Breast epithelium (tissue), 4 donors: ENCODE results near the gene UBA1. TPM values are rescaled to one million over a fixed set of nuclear protein-coding genes. Genes with fewer than 3 reads are reported as not detected.
"Not testable (repeated sequence)": the region's sequence is repeated elsewhere in the genome, so short reads cannot be mapped to it uniquely, and the experiment has no call there.

Experiments used
- DNase-seq, 2 donors: peaks; one replicate each; pipeline ENCODE4 v3.0.0-alpha.2; 2019; ENCODE audit warnings: low spot score in 2 of 2
- H3K27ac ChIP-seq, 2 donors: fragments of 200-600 bp; sonication (generic) in 1 of 2; one replicate each; pipeline ENCODE4 v1.5.1; 2016 to 2019; ENCODE audit warnings: mild to moderate bottlenecking in 1 of 2
- H3K27me3 ChIP-seq, 2 donors: fragments of 200-600 bp; sonication (generic) in 1 of 2; one replicate each; pipeline versions ENCODE4 v1.5.1 to v1.6.0; 2017 to 2019; ENCODE audit warnings: control low read depth in 1 of 2, mild to moderate bottlenecking in 1 of 2
- H3K36me3 ChIP-seq: fragments of 200-600 bp; one replicate; pipeline ENCODE4 v1.5.1; 2019
- H3K4me1 ChIP-seq, 2 donors: fragments of 200-600 bp; sonication (generic); one replicate each; pipeline ENCODE4 v1.5.1; 2016 to 2019; ENCODE audit warnings: control low read depth in 1 of 2
- H3K4me3 ChIP-seq, 3 donors: fragments of 200-600 bp; sonication (generic); 1 replicate in 2 of 3; 2 replicates in 1 of 3; pipeline ENCODE4 v1.5.1; 2016 to 2019; ENCODE audit warnings: mild to moderate bottlenecking in 3 of 3, moderate library complexity in 2 of 3
- H3K9me3 ChIP-seq, 2 donors: fragments of 200-600 bp; sonication (generic) in 1 of 2; one replicate each; pipeline ENCODE4 v1.5.1; 2016 to 2019; ENCODE audit warnings: control low read depth in 1 of 2
- CTCF ChIP-seq, 3 donors: fragments of 450-650 bp; IDR thresholded peaks; one replicate each; pipeline ENCODE4 v1.5.1; 2016 to 2017; ENCODE audit warnings: antibody characterized with exemption in 3 of 3, mild to moderate bottlenecking in 3 of 3, moderate library complexity in 3 of 3
- POLR2A ChIP-seq: fragments of 450-650 bp; IDR thresholded peaks from one replicate; pipeline ENCODE4 v1.6.1; 2016; ENCODE audit warnings: antibody characterized with exemption, mild to moderate bottlenecking, moderate library complexity
- POLR2AphosphoS5 ChIP-seq, 3 donors: sonication (generic); formaldehyde crosslinking; IDR thresholded peaks; one replicate each; pipeline ENCODE4 v1.6.1; 2017; ENCODE audit warnings: antibody characterized with exemption in 3 of 3
- intact Hi-C: fragments of 100-400 bp; cut with DNase I; formaldehyde crosslinking; loops from one replicate; pipeline ENCODE4 v1.15.1; 2023; ENCODE audit warnings: low total_unique reads
- total RNA-seq, 3 donors: library from RNA; depleted of rRNA; stranded (reverse); fragments of >200 nt; gene quantifications; one replicate each; pipeline ENCODE4 v1.1.0, GENCODE V29; 2016

The UBA1 gene
- total RNA-seq, 3 donors from 2014 or later: 109 to 149 (median 141) TPM

GRCh38 chrX:47247999-47248320 lies 54.3 kb downstream of the UBA1 start:
- no peak overlapping the region for H3K4me3 ChIP-seq
- H3K9me3 ChIP-seq: peaks cover under 1 to 4% of the 10 kb centered on the region in 2 donors
- H3K4me1 ChIP-seq: no peaks in the 10 kb centered on the region
- intact Hi-C loops: no loop called here
- peaks cover 0 to 46% of the 10 kb centered on the region in 2 donors for H3K27me3 ChIP-seq
- no peaks in the 10 kb centered on the region for H3K36me3 ChIP-seq
- no peak for DNase-seq
- H3K27ac ChIP-seq: no peak overlapping the region
- TF ChIP-seq POLR2A (no peak), POLR2AphosphoS5 (IDR thresholded peaks at IDR 0.05) (no peak), CTCF (IDR thresholded peaks at IDR 0.05) (no peak)

- no peak overlapping the region for H3K4me3 ChIP-seq
- no peaks in the 10 kb centered on the region for H3K4me1 ChIP-seq
- H3K27ac ChIP-seq: no peak overlapping the region
- H3K9me3 ChIP-seq: peaks cover 3 to 10% of the 10 kb centered on the region in 2 donors
- H3K27me3 ChIP-seq: peaks cover 0 to 48% of the 10 kb centered on the region in 2 donors
- TF ChIP-seq POLR2AphosphoS5 (IDR thresholded peaks at IDR 0.05) (no peak), POLR2A (no peak), CTCF (IDR thresholded peaks at IDR 0.05) (no peak)
- H3K36me3 ChIP-seq: no peaks in the 10 kb centered on the region
- DNase-seq: no peak
- intact Hi-C loops: no loop called here
Observed at GRCh38 chrX:47248576-47248975, 54.9 kb downstream of the UBA1 start.

- Histone ChIP-seq H3K36me3 (no peaks in the 10 kb centered on the region), H3K9me3 (peaks cover 7 to 23% of the 10 kb centered on the region in 2 donors), H3K4me1 (no peaks in the 10 kb centered on the region), H3K27ac (no peak overlapping the region), H3K4me3 (no peak overlapping the region), H3K27me3 (peaks cover 0 to 41% of the 10 kb centered on the region in 2 donors)
- intact Hi-C loops: no loop called here
- no peak for TF ChIP-seq POLR2A
- TF ChIP-seq CTCF (IDR thresholded peaks at IDR 0.05): no peak
- no peak for TF ChIP-seq POLR2AphosphoS5 (IDR thresholded peaks at IDR 0.05)
- no peak for DNase-seq
Observed at GRCh38 chrX:47250017-47250347, 56.4 kb downstream of the UBA1 start.

- intact Hi-C loops, H3K36me3 ChIP-seq, DNase-seq, H3K27ac ChIP-seq, H3K4me3 ChIP-seq, H3K4me1 ChIP-seq: not testable (repeated sequence)
- Histone ChIP-seq H3K9me3 (peaks cover 7 to 29% of the 10 kb centered on the region in 2 donors), H3K27me3 (peaks cover 0 to 50% of the 10 kb centered on the region in 2 donors)
Observed at GRCh38 chrX:47257620-47258019, 64.0 kb downstream of the UBA1 start.

Other genes with a start within 250 kb of the UBA1 start
- gene RGN, start 115.4 kb upstream of the UBA1 start, total RNA-seq: 1 to 10 TPM; 2.6 to 4.3 (median 3.8) TPM
- 10 to 100 TPM; 49.3 to 61.0 (median 54.4) TPM for gene NDUFB11, start 49.1 kb upstream of the UBA1 start, total RNA-seq
- gene RBM10, start 48.6 kb upstream of the UBA1 start, total RNA-seq: 10 to 100 TPM; 28.2 to 33.1 (median 31.0) TPM
- 10 to 100 TPM; 65.9 to 80.2 (median 73.1) TPM for gene CDK16, start 24.9 kb downstream of the UBA1 start, total RNA-seq
- gene USP11, start 39.2 kb downstream of the UBA1 start, total RNA-seq: 10 to 100 TPM; 21.3 to 42.0 (median 29.4) TPM
- under 1 TPM in 2 of 3 donors, not detected in 1; 0.29 to 0.33 TPM for gene ZNF157, start 176.7 kb downstream of the UBA1 start, total RNA-seq